Measurements from ENCODE around the gene SNAPC4.

SNAPC4 gene

GRCh38 chr9:136400038-136400834, at the start of gene SNAPC4:
Gene SNAPC4, minus strand, starts transcription at chr9:136400170. Its CDS starts 1,742 bp downstream, at chr9:136398428.
- FAIRE-seq (peak; percentile 88), DNase-seq (ENCODE audit: low spot score) (peak; percentile 98)

GRCh38 chr9:136448655-136449054, 48.7 kb upstream of the SNAPC4 start:
- DNase-seq (ENCODE audit: low spot score) (no peak), FAIRE-seq (no peak)

GRCh38 chr9:136447173-136447778, 47.3 kb upstream of the SNAPC4 start:
- DNase-seq (ENCODE audit: low spot score) (no peak), FAIRE-seq (no peak)

- DNase-seq (ENCODE audit: low spot score): no peak
Measured at GRCh38 chr9:136445799-136446198, 45.8 kb upstream of the SNAPC4 start.

GRCh38 chr9:136444102-136444501, 44.1 kb upstream of the SNAPC4 start:
- FAIRE-seq (no peak), DNase-seq (ENCODE audit: low spot score) (no peak)

More at GRCh38 chr9:136445799-136446198, 45.8 kb upstream of the SNAPC4 start:
- no peak for FAIRE-seq

- DNase-seq (ENCODE audit: low spot score) (no peak), FAIRE-seq (no peak)
Measured at GRCh38 chr9:136443687-136444086, 43.7 kb upstream of the SNAPC4 start.

- DNase-seq (ENCODE audit: low spot score): no peak
- FAIRE-seq: no peak
Measured at GRCh38 chr9:136443087-136443486, 43.1 kb upstream of the SNAPC4 start.

- no peak for DNase-seq (ENCODE audit: low spot score)
- no peak for FAIRE-seq
Measured at GRCh38 chr9:136442265-136442664, 42.3 kb upstream of the SNAPC4 start.

GRCh38 chr9:136441681-136442245, 41.8 kb upstream of the SNAPC4 start:
- FAIRE-seq: no peak

GRCh38 chr9:136441191-136441680, 41.3 kb upstream of the SNAPC4 start:
- DNase-seq (ENCODE audit: low spot score): no peak
- no peak for FAIRE-seq

More at GRCh38 chr9:136441681-136442245, 41.8 kb upstream of the SNAPC4 start:
- no peak for DNase-seq (ENCODE audit: low spot score)

GRCh38 chr9:136439481-136440408, 39.8 kb upstream of the SNAPC4 start, which contains the start of gene INPP5E:
Gene INPP5E, minus strand, starts transcription at chr9:136439845. Its CDS starts 426 bp downstream, at chr9:136439419.
- FAIRE-seq (no peak), DNase-seq (ENCODE audit: low spot score) (peak; percentile 94)

GRCh38 chr9:136438548-136439480, 38.8 kb upstream of the SNAPC4 start:
- DNase-seq (ENCODE audit: low spot score) (peak; percentile 44), FAIRE-seq (no peak)

GRCh38 chr9:136437839-136438547, 38.0 kb upstream of the SNAPC4 start:
- DNase-seq (ENCODE audit: low spot score) (no peak), FAIRE-seq (no peak)

- FAIRE-seq: no peak
- no peak for DNase-seq (ENCODE audit: low spot score)
Measured at GRCh38 chr9:136437430-136437829, 37.5 kb upstream of the SNAPC4 start.

GRCh38 chr9:136436055-136436634, 36.2 kb upstream of the SNAPC4 start:
- FAIRE-seq (no peak), DNase-seq (ENCODE audit: low spot score) (no peak)

GRCh38 chr9:136434580-136435169, 34.7 kb upstream of the SNAPC4 start:
- no peak for DNase-seq (ENCODE audit: low spot score)
- no peak for FAIRE-seq

- no peak for FAIRE-seq
Measured at GRCh38 chr9:136433849-136434579, 34.0 kb upstream of the SNAPC4 start.

More at GRCh38 chr9:136433849-136434579, 34.0 kb upstream of the SNAPC4 start:
- DNase-seq (ENCODE audit: low spot score): no peak

All from urothelium cell line (cell line).